Activated naive CD4-positive, alpha-beta T cell treated with anti-CD3 and anti-CD28 coated beads, Interleukin-2, amount 50 U/mL, for 72 hours (primary cell): ENCODE data around the gene ODAD4. TPM values are rescaled to one million over a fixed set of nuclear protein-coding genes. Genes with fewer than 3 reads are reported as not detected.
"Not testable (repeated sequence)": the region's sequence is repeated elsewhere in the genome, so short reads cannot be mapped to it uniquely, and the experiment has no call there.

Experiments
- ATAC-seq, 2 donors: fragments of 150-1000 bp; cut with Tn5 transposase; 2 replicates each; pipeline ENCODE4 v1.10.0; 2021; ENCODE audit warnings: mild to moderate bottlenecking in 2 of 2, moderate library complexity in 2 of 2
- DNase-seq, 2 donors: peaks; one replicate each; pipeline ENCODE4 v3.0.0; 2021 to 2022; ENCODE audit warnings: low spot score in 2 of 2
- H3K27ac Mint-ChIP-seq, 2 donors: one replicate each; pipeline ENCODE4 v1.8.0; 2022; ENCODE audit warnings: mild to moderate bottlenecking in 2 of 2, mixed read lengths in 2 of 2
- H3K36me3 Mint-ChIP-seq, 2 donors: one replicate each; pipeline ENCODE4 v1.8.0; 2022; ENCODE audit warnings: mixed read lengths in 2 of 2
- H3K9me3 Mint-ChIP-seq, 2 donors: one replicate each; pipeline ENCODE4 v1.8.0; 2022; ENCODE audit warnings: mixed read lengths in 2 of 2
- total RNA-seq, 2 donors: library from RNA; stranded (reverse); gene quantifications; one replicate each; pipeline ENCODE4 v1.2.3, GENCODE V29; 2022

ODAD4 gene
- total RNA-seq, 2 donors from 2014 or later, result 1.2 to 2.0 TPM

- ATAC-seq (no peak), DNase-seq (no peak)
- no peak overlapping the region for H3K27ac Mint-ChIP-seq
- no peaks in the 10 kb centered on the region for H3K9me3 Mint-ChIP-seq
- H3K36me3 Mint-ChIP-seq, result peaks cover 0 to 13% of the 10 kb centered on the region in 2 donors
Measured at GRCh38 chr17:41925991-41926590, 4.3 kb upstream of the ODAD4 start.

GRCh38 chr17:41928693-41929251, 1.6 kb upstream of the ODAD4 start:
- Mint-ChIP-seq H3K36me3 (peaks cover 0 to 13% of the 10 kb centered on the region in 2 donors), H3K9me3 (no peaks in the 10 kb centered on the region), H3K27ac (peak overlapping the region in 1 of 2 donors; percentile 86)
- no peak for ATAC-seq
- DNase-seq, result no peak

- ATAC-seq, result peak; percentile 43 to 64
- H3K9me3 Mint-ChIP-seq, DNase-seq: not testable (repeated sequence)
Measured at GRCh38 chr17:41930833-41931156, 378 bp downstream of the ODAD4 start.

GRCh38 chr17:41931715-41932114, 1.3 kb downstream of the ODAD4 start:
- not testable (repeated sequence) for ATAC-seq, H3K27ac Mint-ChIP-seq
- H3K36me3 Mint-ChIP-seq, result peaks cover 0 to 13% of the 10 kb centered on the region in 2 donors

More at GRCh38 chr17:41930833-41931156, 378 bp downstream of the ODAD4 start:
- Mint-ChIP-seq H3K36me3 (peaks cover 0 to 13% of the 10 kb centered on the region in 2 donors), H3K27ac (peak overlapping the region; percentile 86 to 90)

GRCh38 chr17:41932816-41933389, 2.5 kb downstream of the ODAD4 start:
- ATAC-seq (no peak), DNase-seq (no peak)
- peaks cover 0 to 13% of the 10 kb centered on the region in 2 donors for H3K36me3 Mint-ChIP-seq
- H3K9me3 Mint-ChIP-seq, result no peaks in the 10 kb centered on the region
- H3K27ac Mint-ChIP-seq, result no peak overlapping the region

More at GRCh38 chr17:41931715-41932114, 1.3 kb downstream of the ODAD4 start:
- not testable (repeated sequence) for H3K9me3 Mint-ChIP-seq, DNase-seq

- Mint-ChIP-seq H3K27ac (no peak overlapping the region), H3K9me3 (no peaks in the 10 kb centered on the region), H3K36me3 (no peaks in the 10 kb centered on the region)
- ATAC-seq (no peak), DNase-seq (no peak)
Measured at GRCh38 chr17:41935641-41936040, 5.2 kb downstream of the ODAD4 start.

GRCh38 chr17:41937970-41938954, 7.8 kb downstream of the ODAD4 start:
- Mint-ChIP-seq H3K36me3 (no peaks in the 10 kb centered on the region), H3K9me3 (no peaks in the 10 kb centered on the region), H3K27ac (peak overlapping the region in 1 of 2 donors; percentile 50)
- no peak for ATAC-seq
- no peak for DNase-seq

GRCh38 chr17:41939044-41939692, 8.8 kb downstream of the ODAD4 start:
- DNase-seq, result no peak
- ATAC-seq, result no peak
- H3K9me3 Mint-ChIP-seq, result no peaks in the 10 kb centered on the region

GRCh38 chr17:41939693-41940090, 9.3 kb downstream of the ODAD4 start:
- Mint-ChIP-seq H3K36me3 (no peaks in the 10 kb centered on the region), H3K27ac (peak overlapping the region in 1 of 2 donors; percentile 92), H3K9me3 (no peaks in the 10 kb centered on the region)
- ATAC-seq (no peak), DNase-seq (no peak)

More at GRCh38 chr17:41939044-41939692, 8.8 kb downstream of the ODAD4 start:
- Mint-ChIP-seq H3K36me3 (no peaks in the 10 kb centered on the region), H3K27ac (peak overlapping the region in 1 of 2 donors; percentile 92)

- H3K27ac Mint-ChIP-seq, result no peak overlapping the region
- no peaks in the 10 kb centered on the region for H3K36me3 Mint-ChIP-seq
- DNase-seq, result no peak
- H3K9me3 Mint-ChIP-seq, result no peaks in the 10 kb centered on the region
- no peak for ATAC-seq
Measured at GRCh38 chr17:41941168-41941567, 10.8 kb downstream of the ODAD4 start.

GRCh38 chr17:41942626-41943373, 12.4 kb downstream of the ODAD4 start:
- DNase-seq (no peak), ATAC-seq (no peak)
- Mint-ChIP-seq H3K9me3 (no peaks in the 10 kb centered on the region), H3K27ac (no peak overlapping the region), H3K36me3 (no peaks in the 10 kb centered on the region)

GRCh38 chr17:41943492-41943891, 13.1 kb downstream of the ODAD4 start:
- DNase-seq, result no peak
- ATAC-seq, result no peak
- no peak overlapping the region for H3K27ac Mint-ChIP-seq

GRCh38 chr17:41944943-41945342, 14.5 kb downstream of the ODAD4 start:
- no peaks in the 10 kb centered on the region for H3K9me3 Mint-ChIP-seq
- DNase-seq (no peak), ATAC-seq (no peak)
- H3K27ac Mint-ChIP-seq, result no peak overlapping the region
- H3K36me3 Mint-ChIP-seq, result no peaks in the 10 kb centered on the region

More at GRCh38 chr17:41943492-41943891, 13.1 kb downstream of the ODAD4 start:
- Mint-ChIP-seq H3K9me3 (no peaks in the 10 kb centered on the region), H3K36me3 (no peaks in the 10 kb centered on the region)

- Mint-ChIP-seq H3K36me3 (no peaks in the 10 kb centered on the region), H3K27ac (peak overlapping the region in 1 of 2 donors; percentile 36), H3K9me3 (no peaks in the 10 kb centered on the region)
- DNase-seq (no peak), ATAC-seq (no peak)
Measured at GRCh38 chr17:41948762-41949460, 18.5 kb downstream of the ODAD4 start.

GRCh38 chr17:41956522-41956921, 26.1 kb downstream of the ODAD4 start:
- ATAC-seq (no peak), DNase-seq (no peak)
- Mint-ChIP-seq H3K9me3 (no peaks in the 10 kb centered on the region), H3K27ac (no peak overlapping the region), H3K36me3 (no peaks in the 10 kb centered on the region)
